Measurements from ENCODE around the gene NAB2.

NAB2 gene

DNA sequence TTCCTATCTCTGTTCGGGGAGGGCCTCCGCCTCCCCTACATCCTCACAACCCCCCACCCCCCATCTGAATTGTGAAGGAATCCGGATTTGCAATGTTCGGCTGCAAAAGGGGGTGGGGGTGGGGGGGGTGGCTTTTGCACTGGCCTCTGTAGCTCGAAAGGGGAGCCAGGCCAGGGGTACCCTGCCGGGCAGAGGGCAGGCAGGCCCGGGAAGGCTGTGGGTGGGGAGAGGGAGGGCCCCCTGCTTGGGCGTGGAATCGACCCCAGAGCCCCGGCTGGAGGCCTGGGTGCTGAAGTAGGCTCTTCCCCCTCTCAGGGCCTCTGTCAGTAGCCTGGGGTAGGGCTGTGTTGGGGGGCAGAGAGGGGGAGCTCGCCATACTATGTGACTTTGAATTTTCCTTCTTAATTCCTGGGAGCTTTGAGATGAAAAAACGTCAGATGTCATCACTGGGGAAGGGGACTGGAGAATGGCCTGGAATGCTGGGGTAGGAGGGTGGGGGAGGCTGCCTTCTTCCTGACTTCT, 40.5 kb downstream of the NAB2 start:
- 0 out of 2 replicates have a peak, but pooled peaks cover 7% of the 10 kb centered on the region for H3K27me3 ChIP-seq (ENCODE audit: insufficient read depth, low read length)

DNA sequence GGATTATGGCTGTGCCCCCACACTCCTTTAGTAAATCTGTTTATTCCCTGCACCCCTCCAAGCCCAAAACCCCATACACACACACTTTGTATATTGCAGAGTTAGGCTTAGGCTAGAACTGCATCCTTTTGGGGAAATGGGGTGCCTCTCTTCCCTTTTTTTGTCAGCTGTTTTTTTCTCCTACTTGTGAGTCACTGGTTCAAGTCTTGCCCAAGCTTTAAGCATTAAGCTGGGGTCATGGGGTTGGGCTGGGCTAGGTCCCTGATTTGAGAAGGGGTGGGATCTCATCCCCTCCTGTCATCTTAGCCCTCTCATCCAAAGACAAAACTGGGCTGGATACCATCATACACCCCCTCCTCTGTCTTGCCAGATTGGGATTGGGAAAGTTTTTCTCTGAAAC, 41.0 kb downstream of the NAB2 start:
- no peaks in the 10 kb centered on the region for H3K9me3 ChIP-seq (ENCODE audit: low read length)
- no peak overlapping the region for H3K27ac ChIP-seq (ENCODE audit: low read depth, low read length, poor library complexity, severe bottlenecking)
- H3K79me2 ChIP-seq (ENCODE audit: insufficient read depth, low read length), result no peaks in the 10 kb centered on the region

More for the DNA sequence above, 40.5 kb downstream of the NAB2 start:
- Histone ChIP-seq H2AFZ (ENCODE audit: low read length) (no peak overlapping the region), H3F3A (ENCODE audit: insufficient read depth, low read length) (no peaks in the 10 kb centered on the region), H3K79me2 (ENCODE audit: insufficient read depth, low read length) (no peaks in the 10 kb centered on the region), H3K9me3 (ENCODE audit: low read length) (no peaks in the 10 kb centered on the region), H3K4me3 (ENCODE audit: low read depth, low read length, poor library complexity, severe bottlenecking) (no peak overlapping the region), H3K9me2 (ENCODE audit: low read depth, low read length) (no peaks in the 10 kb centered on the region), H3K36me3 (ENCODE audit: insufficient read depth, low read length) (no peaks in the 10 kb centered on the region), H3K9ac (ENCODE audit: low read length) (no peak overlapping the region), H3K27ac (ENCODE audit: low read depth, low read length, poor library complexity, severe bottlenecking) (no peak overlapping the region), H3K4me1 (ENCODE audit: insufficient read depth, low read length, severe bottlenecking) (peaks cover 12% of the 10 kb centered on the region), H4K20me1 (ENCODE audit: insufficient read depth, low read length) (no peaks in the 10 kb centered on the region), H3K4me2 (ENCODE audit: low read length) (no peak overlapping the region)
- TF ChIP-seq, protein P1, sequence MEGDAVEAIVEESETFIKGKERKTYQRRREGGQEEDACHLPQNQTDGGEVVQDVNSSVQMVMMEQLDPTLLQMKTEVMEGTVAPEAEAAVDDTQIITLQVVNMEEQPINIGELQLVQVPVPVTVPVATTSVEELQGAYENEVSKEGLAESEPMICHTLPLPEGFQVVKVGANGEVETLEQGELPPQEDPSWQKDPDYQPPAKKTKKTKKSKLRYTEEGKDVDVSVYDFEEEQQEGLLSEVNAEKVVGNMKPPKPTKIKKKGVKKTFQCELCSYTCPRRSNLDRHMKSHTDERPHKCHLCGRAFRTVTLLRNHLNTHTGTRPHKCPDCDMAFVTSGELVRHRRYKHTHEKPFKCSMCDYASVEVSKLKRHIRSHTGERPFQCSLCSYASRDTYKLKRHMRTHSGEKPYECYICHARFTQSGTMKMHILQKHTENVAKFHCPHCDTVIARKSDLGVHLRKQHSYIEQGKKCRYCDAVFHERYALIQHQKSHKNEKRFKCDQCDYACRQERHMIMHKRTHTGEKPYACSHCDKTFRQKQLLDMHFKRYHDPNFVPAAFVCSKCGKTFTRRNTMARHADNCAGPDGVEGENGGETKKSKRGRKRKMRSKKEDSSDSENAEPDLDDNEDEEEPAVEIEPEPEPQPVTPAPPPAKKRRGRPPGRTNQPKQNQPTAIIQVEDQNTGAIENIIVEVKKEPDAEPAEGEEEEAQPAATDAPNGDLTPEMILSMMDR (IDR thresholded peaks at IDR 0.05; ENCODE audit: low read length), result no peak
- no peak for TF ChIP-seq EZH2 (IDR thresholded peaks at IDR 0.05; ENCODE audit: borderline replicate concordance, low read length)

DNA sequence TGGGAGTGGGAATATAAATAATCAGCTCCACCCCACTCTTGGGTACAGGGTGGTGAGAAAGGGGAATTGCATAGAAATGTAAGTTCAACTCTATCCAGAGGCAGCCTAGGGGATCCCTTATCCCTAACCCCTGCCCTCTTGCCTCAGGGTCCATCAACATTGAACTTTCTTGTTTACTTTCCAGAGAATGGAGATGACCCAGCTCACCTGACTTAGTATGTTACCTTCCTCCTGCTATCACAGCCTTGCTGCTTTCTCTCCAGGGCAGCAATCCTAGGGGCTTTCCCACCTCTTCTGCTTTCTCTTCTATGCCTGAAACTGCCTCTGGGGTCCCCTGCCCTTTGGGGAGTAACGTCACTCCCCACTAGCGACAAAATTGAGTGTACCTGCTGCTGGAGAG, 42.0 kb downstream of the NAB2 start:
- no peaks in the 10 kb centered on the region for H3F3A ChIP-seq (ENCODE audit: insufficient read depth, low read length)
- no peak overlapping the region for H3K4me2 ChIP-seq (ENCODE audit: low read length)
- H3K79me2 ChIP-seq (ENCODE audit: insufficient read depth, low read length), result no peaks in the 10 kb centered on the region
- H2AFZ ChIP-seq (ENCODE audit: low read length), result no peak overlapping the region
- H3K36me3 ChIP-seq (ENCODE audit: insufficient read depth, low read length), result no peaks in the 10 kb centered on the region
- peaks cover 12% of the 10 kb centered on the region for H3K4me1 ChIP-seq (ENCODE audit: insufficient read depth, low read length, severe bottlenecking)
- H3K9ac ChIP-seq (ENCODE audit: low read length), result no peak overlapping the region
- 0 out of 2 replicates have a peak, but pooled peaks cover 11% of the 10 kb centered on the region for H3K27me3 ChIP-seq (ENCODE audit: insufficient read depth, low read length)
- TF ChIP-seq, protein P1 (IDR thresholded peaks at IDR 0.05; ENCODE audit: low read length), result no peak
- TF ChIP-seq EZH2 (IDR thresholded peaks at IDR 0.05; ENCODE audit: borderline replicate concordance, low read length), result no peak
- no peaks in the 10 kb centered on the region for H3K9me3 ChIP-seq (ENCODE audit: low read length)
- no peak overlapping the region for H3K27ac ChIP-seq (ENCODE audit: low read depth, low read length, poor library complexity, severe bottlenecking)
- no peaks in the 10 kb centered on the region for H3K9me2 ChIP-seq (ENCODE audit: low read depth, low read length)
- H3K4me3 ChIP-seq (ENCODE audit: low read depth, low read length, poor library complexity, severe bottlenecking), result no peak overlapping the region
- no peaks in the 10 kb centered on the region for H4K20me1 ChIP-seq (ENCODE audit: insufficient read depth, low read length)

More for the DNA sequence above, 41.0 kb downstream of the NAB2 start:
- Histone ChIP-seq H3K36me3 (ENCODE audit: insufficient read depth, low read length) (no peaks in the 10 kb centered on the region), H3K4me2 (ENCODE audit: low read length) (no peak overlapping the region), H3K4me1 (ENCODE audit: insufficient read depth, low read length, severe bottlenecking) (peaks cover 12% of the 10 kb centered on the region), H4K20me1 (ENCODE audit: insufficient read depth, low read length) (no peaks in the 10 kb centered on the region), H3K9ac (ENCODE audit: low read length) (no peak overlapping the region), H3F3A (ENCODE audit: insufficient read depth, low read length) (no peaks in the 10 kb centered on the region), H3K27me3 (ENCODE audit: insufficient read depth, low read length) (0 out of 2 replicates have a peak, but pooled peaks cover 7% of the 10 kb centered on the region), H2AFZ (ENCODE audit: low read length) (no peak overlapping the region), H3K9me2 (ENCODE audit: low read depth, low read length) (no peaks in the 10 kb centered on the region), H3K4me3 (ENCODE audit: low read depth, low read length, poor library complexity, severe bottlenecking) (no peak overlapping the region)
- TF ChIP-seq EZH2 (IDR thresholded peaks at IDR 0.05; ENCODE audit: borderline replicate concordance, low read length), result no peak
- TF ChIP-seq, protein P1 (IDR thresholded peaks at IDR 0.05; ENCODE audit: low read length), result no peak
